Peyer's patch (tissue), 4 donors: ENCODE data around the gene FHOD3.

Source experiments
- CTCF ChIP-seq, 6 experiments: fragments of 450-650 bp in 4 of 6; fragments of 200-600 bp in 2 of 6; sonication (generic) in 1 of 6; IDR thresholded peaks; one replicate each; pipeline ENCODE4 v1.5.1; 2017 to 2019; ENCODE audit warnings: antibody characterized with exemption in 6 of 6, mild to moderate bottlenecking in 3 of 6, moderate library complexity in 1 of 6
- POLR2A ChIP-seq, 2 donors: fragments of 450-650 bp; IDR thresholded peaks; one replicate each; pipeline ENCODE4 v1.5.1; 2017; ENCODE audit warnings: antibody characterized with exemption in 2 of 2, mild to moderate bottlenecking in 2 of 2, moderate library complexity in 2 of 2

- no peak for TF ChIP-seq CTCF (IDR thresholded peaks at IDR 0.05)
- no peak for TF ChIP-seq POLR2A (IDR thresholded peaks at IDR 0.05)
Measured at GRCh38 chr18:36665952-36666351, 368.4 kb downstream of the FHOD3 start.
